H9 (cell line): ENCODE data around the gene CAPNS1. TPM values are rescaled to one million over a fixed set of nuclear protein-coding genes. Genes with fewer than 3 reads are reported as not detected.

Experiments used
- DNase-seq: peaks from one replicate; pipeline ENCODE4 v3.0.0-alpha.2; 2017
- H2AFZ ChIP-seq: one replicate; pipeline ENCODE4 v1.6.1; 2013; ENCODE audit warnings: mild to moderate bottlenecking, low read length, control low read depth, moderate library complexity
- H2AK5ac ChIP-seq: 2 replicates; pipeline ENCODE4 v1.6.1; 2013; ENCODE audit warnings: low read length, control low read depth, mixed read lengths; ENCODE audit not compliant: insufficient read length
- H2BK120ac ChIP-seq: one replicate; pipeline ENCODE4 v1.6.1; 2013; ENCODE audit warnings: low read depth, mild to moderate bottlenecking, low read length, control low read depth, inconsistent platforms; ENCODE audit not compliant: poor library complexity, severe bottlenecking
- H2BK12ac ChIP-seq: 2 replicates; pipeline ENCODE4 v1.6.1; 2013; ENCODE audit warnings: low read length, control low read depth, mixed read lengths, low read depth; ENCODE audit not compliant: insufficient read length
- H2BK15ac ChIP-seq: 2 replicates; pipeline ENCODE4 v1.6.1; 2013; ENCODE audit warnings: low read depth, low read length, control low read depth
- H2BK20ac ChIP-seq: one replicate; pipeline ENCODE4 v1.6.1; 2013; ENCODE audit warnings: low read depth, mild to moderate bottlenecking, low read length, control low read depth, inconsistent platforms; ENCODE audit not compliant: poor library complexity, severe bottlenecking
- H2BK5ac ChIP-seq: 2 replicates; pipeline ENCODE4 v1.6.1; 2013; ENCODE audit warnings: low read length, control low read depth, mixed read lengths; ENCODE audit not compliant: insufficient read length
- H3K14ac ChIP-seq: 2 replicates; pipeline ENCODE4 v1.6.1; 2013; ENCODE audit warnings: low read length, control low read depth; ENCODE audit not compliant: insufficient read depth
- H3K18ac ChIP-seq: 2 replicates; pipeline ENCODE4 v1.6.1; 2013; ENCODE audit warnings: low read depth, mild to moderate bottlenecking, mixed read lengths, low read length, control low read depth; ENCODE audit not compliant: insufficient read length
- H3K23ac ChIP-seq: 2 replicates; pipeline ENCODE4 v1.6.1; 2013; ENCODE audit warnings: low read length, control low read depth, mixed read lengths, low read depth; ENCODE audit not compliant: insufficient read length
- H3K23me2 ChIP-seq: 2 replicates; pipeline ENCODE4 v1.6.1; 2013; ENCODE audit warnings: low read depth, mild to moderate bottlenecking, mixed read lengths, low read length, control low read depth; ENCODE audit not compliant: insufficient read length, poor library complexity, severe bottlenecking
- H3K27ac ChIP-seq: 2 replicates; pipeline ENCODE4 v1.5.1; 2013; ENCODE audit warnings: low read length, control low read depth, mixed read lengths, low read depth; ENCODE audit not compliant: insufficient read length
- H3K27me3 ChIP-seq: 2 replicates; pipeline ENCODE4 v1.6.1; 2013; ENCODE audit warnings: low read length, control low read depth, inconsistent platforms; ENCODE audit not compliant: insufficient read depth
- H3K4ac ChIP-seq: 2 replicates; pipeline ENCODE4 v1.6.1; 2013; ENCODE audit warnings: low read depth, mild to moderate bottlenecking, control low read depth, inconsistent platforms, low read length, moderate library complexity
- H3K4me1 ChIP-seq: 2 replicates; pipeline ENCODE4 v1.6.1; 2013; ENCODE audit warnings: low read length, control low read depth, inconsistent platforms; ENCODE audit not compliant: insufficient read depth
- H3K4me2 ChIP-seq: 2 replicates; pipeline ENCODE4 v1.6.1; 2013; ENCODE audit warnings: low read length, control low read depth, mixed read lengths; ENCODE audit not compliant: insufficient read length, insufficient read depth
- H3K56ac ChIP-seq: 2 replicates; pipeline ENCODE4 v1.6.1; 2013; ENCODE audit warnings: low read depth, mild to moderate bottlenecking, mixed read lengths, low read length, control low read depth; ENCODE audit not compliant: insufficient read length
- H3K79me1 ChIP-seq: 2 replicates; pipeline ENCODE4 v1.6.1; 2013; ENCODE audit warnings: low read depth, mild to moderate bottlenecking, moderate library complexity, low read length, control low read depth, inconsistent platforms; ENCODE audit not compliant: insufficient read depth, poor library complexity, severe bottlenecking
- H3K79me2 ChIP-seq: 2 replicates; pipeline ENCODE4 v1.6.1; 2013; ENCODE audit warnings: low read length, control low read depth, inconsistent platforms; ENCODE audit not compliant: insufficient read depth
- H3K9ac ChIP-seq: 2 replicates; pipeline ENCODE4 v1.6.1; 2013; ENCODE audit warnings: low read length, control low read depth, mixed read lengths; ENCODE audit not compliant: insufficient read length; ENCODE audit errors: extremely low read depth
- H3K9me3 ChIP-seq: one replicate; pipeline ENCODE4 v1.6.1; 2013; ENCODE audit warnings: low read depth, low read length, inconsistent platforms; ENCODE audit not compliant: control insufficient read depth
- H3T11ph ChIP-seq: one replicate; pipeline ENCODE4 v1.6.1; 2013; ENCODE audit warnings: mild to moderate bottlenecking, low read length, control low read depth, inconsistent platforms
- H4K20me1 ChIP-seq: one replicate; pipeline ENCODE4 v1.6.1; 2013; ENCODE audit not compliant: control insufficient read depth, insufficient read length, insufficient read depth
- H4K5ac ChIP-seq: 2 replicates; pipeline ENCODE4 v1.6.1; 2013; ENCODE audit warnings: low read depth, mild to moderate bottlenecking, mixed read lengths, low read length, control low read depth; ENCODE audit not compliant: insufficient read length
- H4K8ac ChIP-seq: replicated peaks from 2 replicates; pipeline ENCODE4 v1.6.1; 2013; ENCODE audit warnings: low read length, control low read depth, mixed read lengths, low read depth; ENCODE audit not compliant: insufficient read length
- H4K91ac ChIP-seq: 2 replicates; pipeline ENCODE4 v1.6.1; 2013; ENCODE audit warnings: low read depth, mild to moderate bottlenecking, moderate library complexity, mixed read lengths, low read length, control low read depth; ENCODE audit not compliant: insufficient read length
- H3K27ac Mint-ChIP-seq, 3 experiments: 2 replicates in 2 of 3; 3 replicates in 1 of 3; pipeline ENCODE4 v1.8.0; 2020 to 2021; ENCODE audit warnings: mixed read lengths in 3 of 3, mild to moderate bottlenecking in 1 of 3, moderate library complexity in 1 of 3
- H3K27me3 Mint-ChIP-seq: 2 replicates; pipeline ENCODE4 v1.8.0; 2021; ENCODE audit warnings: low read depth, mild to moderate bottlenecking, moderate library complexity, mixed read lengths
- H3K36me3 Mint-ChIP-seq, 3 experiments: 2 replicates in 2 of 3; 3 replicates in 1 of 3; pipeline ENCODE4 v1.8.0; 2020 to 2021; ENCODE audit warnings: low read depth in 3 of 3, mixed read lengths in 3 of 3; ENCODE audit not compliant: insufficient read depth in 1 of 3
- H3K4me1 Mint-ChIP-seq, 2 experiments: 2 replicates each; pipeline ENCODE4 v1.8.0; 2020; ENCODE audit warnings: mixed read lengths in 2 of 2
- H3K4me3 Mint-ChIP-seq, 2 experiments: 2 replicates in 1 of 2; 3 replicates in 1 of 2; pipeline ENCODE4 v1.8.0; 2020 to 2021; ENCODE audit warnings: mild to moderate bottlenecking in 2 of 2, mixed read lengths in 2 of 2, moderate library complexity in 1 of 2
- H3K9me3 Mint-ChIP-seq, 2 experiments: 2 replicates in 1 of 2; 3 replicates in 1 of 2; pipeline ENCODE4 v1.8.0; 2020; ENCODE audit warnings: mild to moderate bottlenecking in 2 of 2, mixed read lengths in 2 of 2, moderate library complexity in 1 of 2
- CTCF ChIP-seq: fragments of 200-600 bp; sonication (generic); conservative IDR thresholded peaks from 3 replicates; pipeline ENCODE4 v1.8.0; 2021; ENCODE audit warnings: antibody characterized with exemption, mild to moderate bottlenecking
- WGBS: extraction: QIAGEN DNeasy Blood & Tissue Kit; methylation state at CpG from one replicate; pipeline ENCODE4 v1.1.7; 2013; ENCODE audit warnings: missing lambda C conversion rate, low lambda C conversion rate, mixed read lengths; ENCODE audit not compliant: insufficient read length; ENCODE audit errors: extremely low coverage; 5-methylcytosine and 5-hydroxymethylcytosine counted together
- total RNA-seq: library from RNA; stranded (reverse); gene quantifications from 2 replicates; pipeline ENCODE4 v1.2.1, GENCODE V29; 2021

The CAPNS1 gene
- total RNA-seq, 1 experiment from 2014 or later = 399 TPM

- peak; percentile 27 for DNase-seq
These were observed 26.4 kb upstream of the CAPNS1 start for GRCh38 chr19:36113425-36113824.

More at GRCh38 chr19:36113425-36113824, 26.4 kb upstream of the CAPNS1 start:
- no peak overlapping the region for H3K27ac ChIP-seq
- H3K23me2 ChIP-seq = peaks cover 14% of the 10 kb centered on the region
- H3K18ac ChIP-seq = no peak overlapping the region
- H3K14ac ChIP-seq = no peak overlapping the region
- Mint-ChIP-seq H3K4me1 (peaks cover 30 to 41% of the 10 kb centered on the region in 2 experiments), H3K36me3 (peaks cover 21 to 51% (median 43%) of the 10 kb centered on the region in 3 experiments; a peak in 6 of 7 replicates), H3K4me3 (peak overlapping the region; percentile 95 to 99), H3K9me3 (no peaks in the 10 kb centered on the region; a peak in 1 of 5 replicates), H3K27ac (no peak overlapping the region), H3K27me3 (peaks cover 3% of the 10 kb centered on the region; the same call in 1 of the 2 replicates)
- H3T11ph ChIP-seq = no peak overlapping the region
- H3K79me2 ChIP-seq = no peaks in the 10 kb centered on the region; the same call in 1 of the 2 replicates
- no peak overlapping the region for H4K91ac ChIP-seq
- H2BK15ac ChIP-seq = no peak overlapping the region
- no peak overlapping the region for H2BK20ac ChIP-seq
- H2BK120ac ChIP-seq = no peak overlapping the region
- H2AK5ac ChIP-seq = no peak overlapping the region
- no peak overlapping the region for H3K9ac ChIP-seq
- no peak for TF ChIP-seq CTCF
- H3K4me2 ChIP-seq = peak overlapping the region; percentile 93
- no peak overlapping the region for H2BK12ac ChIP-seq
- no peaks in the 10 kb centered on the region for H3K9me3 ChIP-seq
- H2BK5ac ChIP-seq = no peak overlapping the region
- no peak overlapping the region for H4K8ac ChIP-seq
- H4K5ac ChIP-seq = no peak overlapping the region
- H3K56ac ChIP-seq = no peak overlapping the region
- no peaks in the 10 kb centered on the region for H4K20me1 ChIP-seq
- WGBS = no CpG with 5 or more reads among the region's 34 CpGs
- no peaks in the 10 kb centered on the region for H3K79me1 ChIP-seq
- no peak overlapping the region for H2AFZ ChIP-seq
- no peak overlapping the region for H3K23ac ChIP-seq
- H3K27me3 ChIP-seq = no peaks in the 10 kb centered on the region
- no peak overlapping the region for H3K4ac ChIP-seq
- H3K4me1 ChIP-seq = peaks cover 2% of the 10 kb centered on the region; the same call in 1 of the 2 replicates
